ENCODE results near the gene FAM107B. TPM values are rescaled to one million over a fixed set of nuclear protein-coding genes. Genes with fewer than 3 reads are reported as not detected.

Gene FAM107B
- total and polyA plus RNA-seq, 2 of the 13 experiments (the other 11 are each of a cell fraction or from before 2014, with no cell fraction given) = 15.7 to 24.8 TPM

DNA sequence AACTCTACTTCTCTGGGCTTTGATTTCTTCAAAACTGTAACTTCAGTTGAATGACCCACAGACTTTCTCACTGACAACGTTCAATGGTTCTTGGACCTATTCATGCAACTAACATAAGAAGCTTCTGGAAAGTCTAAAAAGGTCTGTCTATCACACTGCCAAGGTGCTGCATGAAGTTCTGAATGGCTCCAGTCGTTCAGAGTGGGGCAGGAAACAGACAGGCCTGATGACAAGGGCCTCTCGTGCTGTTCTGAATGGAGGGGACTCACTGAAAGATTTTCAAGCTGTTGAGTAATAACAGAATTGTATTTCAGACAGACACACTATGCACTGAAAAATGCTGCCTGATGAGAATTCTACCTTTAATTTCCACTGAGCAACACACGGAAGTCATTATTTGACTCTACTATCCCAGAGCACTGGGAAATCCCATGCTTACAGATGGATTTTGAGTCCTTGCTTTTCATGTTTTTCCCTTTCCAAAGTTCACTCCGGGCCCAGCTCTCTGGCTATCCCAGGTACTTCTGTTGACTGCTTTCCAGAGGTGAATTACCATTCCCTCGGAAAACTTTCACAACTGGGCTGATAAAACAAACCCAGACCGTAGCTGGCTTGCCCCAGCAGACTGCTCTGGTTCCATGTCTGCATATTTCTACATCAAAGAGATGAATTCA, 239.1 kb downstream of the FAM107B start (continued):
- TF ChIP-seq, protein P1, sequence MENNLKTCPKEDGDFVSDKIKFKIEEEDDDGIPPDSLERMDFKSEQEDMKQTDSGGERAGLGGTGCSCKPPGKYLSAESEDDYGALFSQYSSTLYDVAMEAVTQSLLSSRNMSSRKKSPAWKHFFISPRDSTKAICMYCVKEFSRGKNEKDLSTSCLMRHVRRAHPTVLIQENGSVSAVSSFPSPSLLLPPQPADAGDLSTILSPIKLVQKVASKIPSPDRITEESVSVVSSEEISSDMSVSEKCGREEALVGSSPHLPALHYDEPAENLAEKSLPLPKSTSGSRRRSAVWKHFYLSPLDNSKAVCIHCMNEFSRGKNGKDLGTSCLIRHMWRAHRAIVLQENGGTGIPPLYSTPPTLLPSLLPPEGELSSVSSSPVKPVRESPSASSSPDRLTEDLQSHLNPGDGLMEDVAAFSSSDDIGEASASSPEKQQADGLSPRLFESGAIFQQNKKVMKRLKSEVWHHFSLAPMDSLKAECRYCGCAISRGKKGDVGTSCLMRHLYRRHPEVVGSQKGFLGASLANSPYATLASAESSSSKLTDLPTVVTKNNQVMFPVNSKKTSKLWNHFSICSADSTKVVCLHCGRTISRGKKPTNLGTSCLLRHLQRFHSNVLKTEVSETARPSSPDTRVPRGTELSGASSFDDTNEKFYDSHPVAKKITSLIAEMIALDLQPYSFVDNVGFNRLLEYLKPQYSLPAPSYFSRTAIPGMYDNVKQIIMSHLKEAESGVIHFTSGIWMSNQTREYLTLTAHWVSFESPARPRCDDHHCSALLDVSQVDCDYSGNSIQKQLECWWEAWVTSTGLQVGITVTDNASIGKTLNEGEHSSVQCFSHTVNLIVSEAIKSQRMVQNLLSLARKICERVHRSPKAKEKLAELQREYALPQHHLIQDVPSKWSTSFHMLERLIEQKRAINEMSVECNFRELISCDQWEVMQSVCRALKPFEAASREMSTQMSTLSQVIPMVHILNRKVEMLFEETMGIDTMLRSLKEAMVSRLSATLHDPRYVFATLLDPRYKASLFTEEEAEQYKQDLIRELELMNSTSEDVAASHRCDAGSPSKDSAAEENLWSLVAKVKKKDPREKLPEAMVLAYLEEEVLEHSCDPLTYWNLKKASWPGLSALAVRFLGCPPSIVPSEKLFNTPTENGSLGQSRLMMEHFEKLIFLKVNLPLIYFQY (CRISPR knock-in tag; IDR thresholded peaks at IDR 0.05; ENCODE audit: borderline replicate concordance) = peak; percentile 37; the same call in 1 of the 2 replicates
- TF ChIP-seq CEBPB (IDR thresholded peaks at IDR 0.05; ENCODE audit: borderline replicate concordance, low read depth, low read length) (peak; percentile 38; the same call in 1 of the 2 replicates), NCOR1 (IDR thresholded peaks at IDR 0.05; ENCODE audit: borderline replicate concordance, low read length) (peak; percentile 58; the same call in 1 of the 2 replicates), HNRNPLL (IDR thresholded peaks at IDR 0.05; ENCODE audit: low read depth, low read length, poor library complexity, severe bottlenecking) (no peak), ZBTB7B (CRISPR knock-in tag; IDR thresholded peaks at IDR 0.05) (0 out of 2 replicates have a peak, but pooled peaks have one; percentile 12), ZEB1 (IDR thresholded peaks at IDR 0.05; ENCODE audit: insufficient replicate concordance, low read depth) (peak; percentile 20), SOX13 (IDR thresholded peaks at IDR 0.05) (no peak), SOX13 (CRISPR knock-in tag; conservative IDR thresholded peaks at IDR 0.05 in 1 of 2, IDR thresholded peaks at IDR 0.05 in 1 of 2) (0 out of 4 replicates have a peak, but pooled peaks of 1 of the 2 experiments have one; percentile 7), SAP130 (CRISPR knock-in tag; IDR thresholded peaks at IDR 0.05; ENCODE audit: low read depth) (peak; percentile 42), HNF4A (CRISPR knock-in tag; IDR thresholded peaks at IDR 0.05) (peak; percentile 65), GATAD2A (CRISPR knock-in tag; IDR thresholded peaks at IDR 0.05) (peak; percentile 29; the same call in 1 of the 2 replicates), FOXA1 (IDR thresholded peaks at IDR 0.05) (no peak), FOXA1 (CRISPR knock-in tag; IDR thresholded peaks at IDR 0.05) (0 out of 2 replicates have a peak, but pooled peaks have one; percentile 8)
- TF ChIP-seq, protein P2, sequence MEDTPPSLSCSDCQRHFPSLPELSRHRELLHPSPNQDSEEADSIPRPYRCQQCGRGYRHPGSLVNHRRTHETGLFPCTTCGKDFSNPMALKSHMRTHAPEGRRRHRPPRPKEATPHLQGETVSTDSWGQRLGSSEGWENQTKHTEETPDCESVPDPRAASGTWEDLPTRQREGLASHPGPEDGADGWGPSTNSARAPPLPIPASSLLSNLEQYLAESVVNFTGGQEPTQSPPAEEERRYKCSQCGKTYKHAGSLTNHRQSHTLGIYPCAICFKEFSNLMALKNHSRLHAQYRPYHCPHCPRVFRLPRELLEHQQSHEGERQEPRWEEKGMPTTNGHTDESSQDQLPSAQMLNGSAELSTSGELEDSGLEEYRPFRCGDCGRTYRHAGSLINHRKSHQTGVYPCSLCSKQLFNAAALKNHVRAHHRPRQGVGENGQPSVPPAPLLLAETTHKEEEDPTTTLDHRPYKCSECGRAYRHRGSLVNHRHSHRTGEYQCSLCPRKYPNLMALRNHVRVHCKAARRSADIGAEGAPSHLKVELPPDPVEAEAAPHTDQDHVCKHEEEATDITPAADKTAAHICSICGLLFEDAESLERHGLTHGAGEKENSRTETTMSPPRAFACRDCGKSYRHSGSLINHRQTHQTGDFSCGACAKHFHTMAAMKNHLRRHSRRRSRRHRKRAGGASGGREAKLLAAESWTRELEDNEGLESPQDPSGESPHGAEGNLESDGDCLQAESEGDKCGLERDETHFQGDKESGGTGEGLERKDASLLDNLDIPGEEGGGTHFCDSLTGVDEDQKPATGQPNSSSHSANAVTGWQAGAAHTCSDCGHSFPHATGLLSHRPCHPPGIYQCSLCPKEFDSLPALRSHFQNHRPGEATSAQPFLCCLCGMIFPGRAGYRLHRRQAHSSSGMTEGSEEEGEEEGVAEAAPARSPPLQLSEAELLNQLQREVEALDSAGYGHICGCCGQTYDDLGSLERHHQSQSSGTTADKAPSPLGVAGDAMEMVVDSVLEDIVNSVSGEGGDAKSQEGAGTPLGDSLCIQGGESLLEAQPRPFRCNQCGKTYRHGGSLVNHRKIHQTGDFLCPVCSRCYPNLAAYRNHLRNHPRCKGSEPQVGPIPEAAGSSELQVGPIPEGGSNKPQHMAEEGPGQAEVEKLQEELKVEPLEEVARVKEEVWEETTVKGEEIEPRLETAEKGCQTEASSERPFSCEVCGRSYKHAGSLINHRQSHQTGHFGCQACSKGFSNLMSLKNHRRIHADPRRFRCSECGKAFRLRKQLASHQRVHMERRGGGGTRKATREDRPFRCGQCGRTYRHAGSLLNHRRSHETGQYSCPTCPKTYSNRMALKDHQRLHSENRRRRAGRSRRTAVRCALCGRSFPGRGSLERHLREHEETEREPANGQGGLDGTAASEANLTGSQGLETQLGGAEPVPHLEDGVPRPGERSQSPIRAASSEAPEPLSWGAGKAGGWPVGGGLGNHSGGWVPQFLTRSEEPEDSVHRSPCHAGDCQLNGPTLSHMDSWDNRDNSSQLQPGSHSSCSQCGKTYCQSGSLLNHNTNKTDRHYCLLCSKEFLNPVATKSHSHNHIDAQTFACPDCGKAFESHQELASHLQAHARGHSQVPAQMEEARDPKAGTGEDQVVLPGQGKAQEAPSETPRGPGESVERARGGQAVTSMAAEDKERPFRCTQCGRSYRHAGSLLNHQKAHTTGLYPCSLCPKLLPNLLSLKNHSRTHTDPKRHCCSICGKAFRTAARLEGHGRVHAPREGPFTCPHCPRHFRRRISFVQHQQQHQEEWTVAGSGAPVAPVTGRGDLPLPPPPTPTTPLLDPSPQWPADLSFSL (CRISPR knock-in tag; IDR thresholded peaks at IDR 0.05) = no peak
- TF ChIP-seq, protein P3, sequence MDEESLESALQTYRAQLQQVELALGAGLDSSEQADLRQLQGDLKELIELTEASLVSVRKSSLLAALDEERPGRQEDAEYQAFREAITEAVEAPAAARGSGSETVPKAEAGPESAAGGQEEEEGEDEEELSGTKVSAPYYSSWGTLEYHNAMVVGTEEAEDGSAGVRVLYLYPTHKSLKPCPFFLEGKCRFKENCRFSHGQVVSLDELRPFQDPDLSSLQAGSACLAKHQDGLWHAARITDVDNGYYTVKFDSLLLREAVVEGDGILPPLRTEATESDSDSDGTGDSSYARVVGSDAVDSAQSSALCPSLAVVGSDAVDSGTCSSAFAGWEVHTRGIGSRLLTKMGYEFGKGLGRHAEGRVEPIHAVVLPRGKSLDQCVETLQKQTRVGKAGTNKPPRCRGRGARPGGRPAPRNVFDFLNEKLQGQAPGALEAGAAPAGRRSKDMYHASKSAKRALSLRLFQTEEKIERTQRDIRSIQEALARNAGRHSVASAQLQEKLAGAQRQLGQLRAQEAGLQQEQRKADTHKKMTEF (CRISPR knock-in tag; IDR thresholded peaks at IDR 0.05) = 0 out of 2 replicates have a peak, but pooled peaks have one; percentile 24
- TF ChIP-seq, protein P4, sequence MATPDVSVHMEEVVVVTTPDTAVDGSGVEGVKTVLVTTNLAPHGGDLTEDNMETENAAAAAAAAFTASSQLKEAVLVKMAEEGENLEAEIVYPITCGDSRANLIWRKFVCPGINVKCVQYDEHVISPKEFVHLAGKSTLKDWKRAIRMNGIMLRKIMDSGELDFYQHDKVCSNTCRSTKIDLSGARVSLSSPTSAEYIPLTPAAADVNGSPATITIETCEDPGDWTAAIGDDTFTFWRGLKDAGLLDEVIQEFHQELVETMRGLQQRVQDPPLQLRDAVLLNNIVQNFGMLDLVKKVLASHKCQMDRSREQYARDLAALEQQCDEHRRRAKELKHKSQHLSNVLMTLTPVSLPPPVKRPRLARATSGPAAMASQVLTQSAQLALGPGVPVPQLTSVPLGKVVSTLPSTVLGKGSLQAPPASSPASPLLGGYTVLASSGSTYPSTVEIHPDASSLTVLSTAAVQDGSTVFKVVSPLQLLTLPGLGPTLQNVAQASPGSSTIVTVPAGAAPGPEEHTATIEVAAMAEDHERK (CRISPR knock-in tag; IDR thresholded peaks at IDR 0.05; ENCODE audit: low read depth) = no peak
